Heart left ventricle (tissue), 16 donors: ENCODE results near the gene MTX3. TPM values are rescaled to one million over a fixed set of nuclear protein-coding genes. Genes with fewer than 3 reads are reported as not detected.

ENCODE experiments used
- ATAC-seq, 4 donors: fragments of 200-7000 bp; cut with Tn5 transposase; one replicate each; pipeline ENCODE4 v1.9.1; 2020 to 2022; ENCODE audit warnings: moderate library complexity in 4 of 4, mild to moderate bottlenecking in 3 of 4, moderate number of reproducible peaks in 1 of 4
- DNase-seq, 5 donors: peaks; one replicate each; pipeline ENCODE4 v3.0.0-alpha.2; 2020
- H3K27ac ChIP-seq, 12 donors: fragments of 200-600 bp; sonication (generic) in 4 of 12; one replicate each; pipeline versions ENCODE4 v1.5.0 to v1.8.0; 2016 to 2022; ENCODE audit warnings: mild to moderate bottlenecking in 2 of 12
- H3K27me3 ChIP-seq, 9 donors: fragments of 200-600 bp; sonication (generic) in 2 of 9; one replicate each; pipeline versions ENCODE4 v1.5.1 to v1.8.0; 2016 to 2022; ENCODE audit warnings: mild to moderate bottlenecking in 3 of 9
- H3K36me3 ChIP-seq, 9 donors: fragments of 200-600 bp; sonication (generic) in 2 of 9; one replicate each; pipeline versions ENCODE4 v1.5.0 to v1.8.0; 2018 to 2022; ENCODE audit warnings: mild to moderate bottlenecking in 2 of 9
- H3K4me1 ChIP-seq, 12 donors: fragments of 200-600 bp; sonication (generic) in 4 of 12; one replicate each; pipeline versions ENCODE4 v1.5.0 to v1.8.0; 2016 to 2022; ENCODE audit warnings: mild to moderate bottlenecking in 3 of 12
- H3K4me3 ChIP-seq, 12 donors: fragments of 200-600 bp; sonication (generic) in 4 of 12; one replicate each; pipeline versions ENCODE4 v1.5.0 to v1.8.0; 2017 to 2022; ENCODE audit warnings: mild to moderate bottlenecking in 9 of 12, moderate library complexity in 4 of 12
- H3K9me3 ChIP-seq, 12 donors: fragments of 200-600 bp; sonication (generic) in 4 of 12; one replicate each; pipeline versions ENCODE4 v1.5.0 to v1.8.0; 2016 to 2022; ENCODE audit warnings: mild to moderate bottlenecking in 1 of 12
- POLR2A ChIP-seq, 2 donors: fragments of 450-650 bp; IDR thresholded peaks; one replicate each; pipeline ENCODE4 v1.6.1; 2017; ENCODE audit warnings: antibody characterized with exemption in 2 of 2, mild to moderate bottlenecking in 2 of 2, moderate library complexity in 2 of 2
- WGBS, 4 donors: extraction: QIAGEN DNeasy Blood & Tissue Kit in 2 of 4; methylation state at CpG; one replicate each; pipeline versions ENCODE4 v1.1.5 to v1.1.7; 2013 to 2018; 5-methylcytosine and 5-hydroxymethylcytosine counted together
- intact Hi-C, 10 donors: fragments of 100-400 bp; cut with DNase I; formaldehyde crosslinking; loops; one replicate each; pipeline versions ENCODE4 v1.11.1 to v1.14.2; 2022
- polyA plus RNA-seq, 2 donors: library from polyadenylated mRNA; stranded (reverse); fragments of 200-250 nt; gene quantifications; one replicate each; pipeline ENCODE4 v1.2.3, GENCODE V29; 2013
- total RNA-seq, 9 donors: library from RNA; depleted of rRNA in 2 of 9; stranded (reverse); fragments of >200 nt in 2 of 9; fragmentation: NEBNext Ultra II Directional in 3 of 9; extraction: Animal tissue kit (Norgen Biotek cat#: 25700) in 3 of 9; gene quantifications; one replicate each; pipeline versions ENCODE4 v1.1.0 to v1.2.4, GENCODE V29; 2016 to 2023
- TF ChIP-seq, protein P1 (sequence below), 12 donors: fragments of 200-600 bp; sonication (generic) in 4 of 12; IDR thresholded peaks; one replicate each; pipeline versions ENCODE4 v1.5.0 to v1.8.0; 2018 to 2022; ENCODE audit warnings: antibody characterized with exemption in 12 of 12, mild to moderate bottlenecking in 5 of 12
- donor health status: ischemic (EF 13 %, LVEDD 7.1; RV severe dilation, severe dysfunction).
- donor health status: healthy with polysubstance abuse.
- donor health status: DM: no; HTN: yes; CAD: no.
- donor health status: DM: no; HTN: no; CAD: no.
- donor health status: ischemic (EF 25% LVEDD 6.9; RV normal size, moderate dysfunction).
- donor health status: ischemic (EF 25% LVEDD 5.7; RV mildly dilated, moderate dysfunction).
- donor health status: healthy.
- donor health status: DM: yes; HTN: yes; CAD: no.
- donor health status: ischemic (EF 35%, LVEDD 5.7; RV mildly dilated, moderate dysfunction).
- donor health status: nonischemic (EF 11% LVEDD 7.7; RV severe dilation, severe dysfunction).
- donor health status: DM: yes; HTN: yes; CAD: no.
- donor health status: PGD.
- donor health status: ischemic (EF 29% LVEDD 5.4; RV normal size, mild dysfunction).
- donor health status: nonischemic (EF 23%, LVEDD 6.1; RV moderate dilation, normal function).

The MTX3 gene
- total and polyA plus RNA-seq, 11 donors, result 4.2 to 14.4 (median 11.8) TPM

- Histone ChIP-seq H3K4me3 (no peak overlapping the region), H3K27ac (peak overlapping the region in 5 of 12 donors; percentile 5 to 55 (median 31)), H3K36me3 (peaks cover 0 to 8% (median 0%) of the 10 kb centered on the region in 9 donors), H3K4me1 (peaks cover 0 to 12% (median 0%) of the 10 kb centered on the region in 12 donors), H3K27me3 (no peaks in the 10 kb centered on the region), H3K9me3 (no peaks in the 10 kb centered on the region)
- ATAC-seq, result peak in 2 of 4 donors; percentile 18 to 47
- intact Hi-C loops, result loop anchor here in 2 of 10 donors (5.0 to 10.0 kb wide), 2 partner anchors 94 to 96 kb away; no protein-coding TSS in a partner anchor
- DNase-seq, result no peak
- TF ChIP-seq POLR2A (IDR thresholded peaks at IDR 0.05), result no peak
- TF ChIP-seq, protein P1, sequence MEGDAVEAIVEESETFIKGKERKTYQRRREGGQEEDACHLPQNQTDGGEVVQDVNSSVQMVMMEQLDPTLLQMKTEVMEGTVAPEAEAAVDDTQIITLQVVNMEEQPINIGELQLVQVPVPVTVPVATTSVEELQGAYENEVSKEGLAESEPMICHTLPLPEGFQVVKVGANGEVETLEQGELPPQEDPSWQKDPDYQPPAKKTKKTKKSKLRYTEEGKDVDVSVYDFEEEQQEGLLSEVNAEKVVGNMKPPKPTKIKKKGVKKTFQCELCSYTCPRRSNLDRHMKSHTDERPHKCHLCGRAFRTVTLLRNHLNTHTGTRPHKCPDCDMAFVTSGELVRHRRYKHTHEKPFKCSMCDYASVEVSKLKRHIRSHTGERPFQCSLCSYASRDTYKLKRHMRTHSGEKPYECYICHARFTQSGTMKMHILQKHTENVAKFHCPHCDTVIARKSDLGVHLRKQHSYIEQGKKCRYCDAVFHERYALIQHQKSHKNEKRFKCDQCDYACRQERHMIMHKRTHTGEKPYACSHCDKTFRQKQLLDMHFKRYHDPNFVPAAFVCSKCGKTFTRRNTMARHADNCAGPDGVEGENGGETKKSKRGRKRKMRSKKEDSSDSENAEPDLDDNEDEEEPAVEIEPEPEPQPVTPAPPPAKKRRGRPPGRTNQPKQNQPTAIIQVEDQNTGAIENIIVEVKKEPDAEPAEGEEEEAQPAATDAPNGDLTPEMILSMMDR (IDR thresholded peaks at IDR 0.05), result no peak
- 38 to 66% (median 52%) methylated on average over 4 of the region's 4 CpGs for WGBS, 4 donors
Observed at GRCh38 chr5:79971156-79971555, 19.9 kb downstream of the MTX3 start.

- no peak for ATAC-seq
- H3K36me3 ChIP-seq, result no peaks in the 10 kb centered on the region
- no peak overlapping the region for H3K4me3 ChIP-seq
- intact Hi-C loops, result loop anchor here in 1 of 10 donors (10.0 kb wide), 1 partner anchor 108 kb away; no protein-coding TSS in a partner anchor
- 65 to 75% (median 71%) methylated on average over 5 of the region's 5 CpGs for WGBS, 4 donors
- no peaks in the 10 kb centered on the region for H3K9me3 ChIP-seq
- no peaks in the 10 kb centered on the region for H3K27me3 ChIP-seq
- no peaks in the 10 kb centered on the region for H3K4me1 ChIP-seq
- H3K27ac ChIP-seq, result peak overlapping the region in 2 of 12 donors; percentile 30 to 55
- TF ChIP-seq, protein P1 (IDR thresholded peaks at IDR 0.05), result no peak
- TF ChIP-seq POLR2A (IDR thresholded peaks at IDR 0.05), result no peak
- peak in 1 of 5 donors; percentile 10 for DNase-seq
Observed at GRCh38 chr5:79966448-79966847, 24.6 kb downstream of the MTX3 start.

DNA sequence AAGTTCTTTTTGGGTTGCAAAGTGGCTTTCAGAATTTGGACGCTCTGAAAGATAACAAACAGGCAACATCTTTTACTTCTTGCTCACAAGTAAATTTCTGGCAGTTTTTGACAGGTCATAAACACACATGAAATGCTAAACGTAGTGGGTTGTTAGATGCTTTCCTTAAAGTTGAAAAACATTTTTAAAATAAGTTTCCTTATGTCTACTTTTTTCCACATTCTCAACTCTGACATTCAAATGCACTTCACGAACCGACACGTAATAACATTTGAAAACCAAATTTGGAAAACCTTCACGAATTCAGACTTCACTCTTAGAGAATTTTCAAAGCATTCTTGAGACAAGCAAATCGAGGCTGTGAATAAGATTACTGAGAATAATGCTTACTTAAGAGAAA, 26.9 kb downstream of the MTX3 start:
- intact Hi-C loops, result loop anchor here in 1 of 10 donors (10.0 kb wide), 1 partner anchor 111 kb away; no protein-coding TSS in a partner anchor
- no peak for TF ChIP-seq POLR2A (IDR thresholded peaks at IDR 0.05)
- TF ChIP-seq, protein P1 (IDR thresholded peaks at IDR 0.05), result no peak
- H3K4me3 ChIP-seq, result no peak overlapping the region
- H3K9me3 ChIP-seq, result no peaks in the 10 kb centered on the region
- 72 to 85% (median 80%) methylated on average over 7 of the region's 7 CpGs for WGBS, 4 donors
- DNase-seq, result no peak
- H3K36me3 ChIP-seq, result no peaks in the 10 kb centered on the region
- H3K27me3 ChIP-seq, result no peaks in the 10 kb centered on the region
- no peaks in the 10 kb centered on the region for H3K4me1 ChIP-seq
- ATAC-seq, result no peak
- no peak overlapping the region for H3K27ac ChIP-seq

- TF ChIP-seq, protein P1 (IDR thresholded peaks at IDR 0.05), result no peak
- no peak for TF ChIP-seq POLR2A (IDR thresholded peaks at IDR 0.05)
- DNase-seq, result no peak
- no peak for ATAC-seq
- Histone ChIP-seq H3K4me1 (no peaks in the 10 kb centered on the region), H3K9me3 (no peaks in the 10 kb centered on the region), H3K36me3 (no peaks in the 10 kb centered on the region), H3K27me3 (no peaks in the 10 kb centered on the region), H3K27ac (no peak overlapping the region), H3K4me3 (no peak overlapping the region)
- intact Hi-C loops, result loop anchor here in 1 of 10 donors (10.0 kb wide), 1 partner anchor 111 kb away; no protein-coding TSS in a partner anchor
- WGBS, 4 donors, result 82 to 86% (median 84%) methylated on average over 10 of the region's 10 CpGs
Observed at GRCh38 chr5:79963261-79964061, 27.6 kb downstream of the MTX3 start.
